Stimulated activated CD8-positive, alpha-beta memory T cell treated with anti-CD3 and anti-CD28 coated beads, Interleukin-15, amount 100 ng/mL, for 24 hours (primary cell): ENCODE results near the gene LRCH1.
A peak's percentile ranks its signal among the peaks of the same experiment; 100 is the strongest.
"Not testable (repeated sequence)": the region's sequence is repeated elsewhere in the genome, so short reads cannot be mapped to it uniquely, and the experiment has no call there.

Experiments used
- DNase-seq: peaks from one replicate; pipeline ENCODE4 v3.0.0-alpha.2; 2020; ENCODE audit warnings: low read depth

Gene LRCH1, protein sequence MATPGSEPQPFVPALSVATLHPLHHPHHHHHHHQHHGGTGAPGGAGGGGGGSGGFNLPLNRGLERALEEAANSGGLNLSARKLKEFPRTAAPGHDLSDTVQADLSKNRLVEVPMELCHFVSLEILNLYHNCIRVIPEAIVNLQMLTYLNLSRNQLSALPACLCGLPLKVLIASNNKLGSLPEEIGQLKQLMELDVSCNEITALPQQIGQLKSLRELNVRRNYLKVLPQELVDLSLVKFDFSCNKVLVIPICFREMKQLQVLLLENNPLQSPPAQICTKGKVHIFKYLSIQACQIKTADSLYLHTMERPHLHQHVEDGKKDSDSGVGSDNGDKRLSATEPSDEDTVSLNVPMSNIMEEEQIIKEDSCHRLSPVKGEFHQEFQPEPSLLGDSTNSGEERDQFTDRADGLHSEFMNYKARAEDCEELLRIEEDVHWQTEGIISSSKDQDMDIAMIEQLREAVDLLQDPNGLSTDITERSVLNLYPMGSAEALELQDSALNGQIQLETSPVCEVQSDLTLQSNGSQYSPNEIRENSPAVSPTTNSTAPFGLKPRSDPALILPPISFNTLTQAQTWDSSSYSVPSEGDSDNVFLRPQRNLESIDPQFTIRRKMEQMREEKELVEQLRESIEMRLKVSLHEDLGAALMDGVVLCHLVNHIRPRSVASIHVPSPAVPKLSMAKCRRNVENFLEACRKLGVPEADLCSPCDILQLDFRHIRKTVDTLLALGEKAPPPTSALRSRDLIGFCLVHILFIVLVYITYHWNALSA

DNA sequence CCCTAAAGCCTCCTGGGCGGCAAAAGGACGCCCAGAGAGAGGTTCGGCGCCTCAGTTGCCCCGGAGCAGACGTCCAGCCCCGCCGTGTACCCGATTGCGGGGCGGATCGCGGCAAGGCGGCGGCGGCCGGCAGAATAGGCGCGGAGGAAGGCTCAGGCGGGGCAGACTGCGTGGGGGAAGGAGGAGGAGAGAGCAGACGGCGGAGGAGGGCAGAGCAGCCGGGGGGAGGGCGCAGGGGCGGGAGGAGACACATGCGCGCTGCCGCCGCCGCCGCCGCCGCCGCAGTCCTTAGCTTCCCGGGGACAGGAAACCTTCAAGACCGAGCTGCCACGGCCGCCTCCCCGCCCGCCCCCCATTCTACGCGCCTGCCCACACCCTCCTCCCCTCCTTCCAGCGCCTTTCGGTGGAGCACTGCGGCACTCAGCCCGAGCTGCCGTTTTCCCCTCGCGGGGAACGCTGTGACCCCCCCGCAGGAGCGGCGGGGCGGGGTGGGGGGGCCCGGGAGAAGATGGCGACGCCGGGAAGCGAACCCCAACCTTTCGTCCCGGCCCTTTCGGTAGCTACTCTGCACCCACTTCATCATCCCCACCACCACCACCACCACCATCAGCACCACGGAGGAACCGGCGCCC lies at the start of gene LRCH1:
Gene LRCH1 (plus strand): TSS at position 282 of the 632 bp plus-strand sequence. CDS start 227 bp downstream, at position 509.
- peak; percentile 62 for DNase-seq

DNA sequence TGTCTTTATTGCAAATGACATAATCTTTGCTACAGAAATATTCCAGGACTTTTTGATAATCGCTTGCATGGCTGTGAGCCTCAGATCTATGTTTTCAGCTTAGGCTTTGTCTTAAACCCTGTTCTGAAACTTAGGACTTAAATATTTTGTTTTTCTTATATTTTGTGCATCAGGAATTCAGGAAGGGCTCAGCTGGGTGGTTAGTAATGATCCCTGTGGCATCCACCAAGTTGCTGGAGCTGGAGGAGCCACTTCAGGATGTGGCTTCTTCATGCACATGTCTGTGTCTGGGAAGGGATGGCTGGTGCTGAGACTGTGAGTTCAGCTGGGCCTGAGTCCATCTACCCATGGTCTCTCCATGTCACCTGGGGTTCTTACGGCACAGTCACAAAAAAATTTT lies 48.9 kb upstream of the LRCH1 start:
- DNase-seq: no peak

DNA sequence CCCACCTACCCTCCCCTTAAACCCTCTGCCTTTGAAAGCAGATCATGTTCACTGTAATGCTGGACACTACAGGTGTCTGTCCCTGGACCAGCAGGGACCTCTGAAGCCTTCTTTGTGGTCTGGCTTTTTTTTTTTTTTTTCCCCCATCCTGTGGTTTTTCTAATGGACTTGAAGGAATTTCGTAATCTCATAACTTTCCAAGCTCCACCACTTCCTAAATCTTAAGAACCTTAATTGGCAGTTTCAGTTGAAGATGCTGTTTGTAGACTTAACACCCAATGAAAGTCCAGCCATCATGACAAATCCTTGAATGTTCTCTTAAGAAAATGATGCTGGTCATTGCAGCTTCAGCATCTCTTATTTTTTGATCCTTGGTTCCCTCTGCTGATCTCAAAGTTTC lies 45.0 kb upstream of the LRCH1 start:
- DNase-seq: no peak

DNA sequence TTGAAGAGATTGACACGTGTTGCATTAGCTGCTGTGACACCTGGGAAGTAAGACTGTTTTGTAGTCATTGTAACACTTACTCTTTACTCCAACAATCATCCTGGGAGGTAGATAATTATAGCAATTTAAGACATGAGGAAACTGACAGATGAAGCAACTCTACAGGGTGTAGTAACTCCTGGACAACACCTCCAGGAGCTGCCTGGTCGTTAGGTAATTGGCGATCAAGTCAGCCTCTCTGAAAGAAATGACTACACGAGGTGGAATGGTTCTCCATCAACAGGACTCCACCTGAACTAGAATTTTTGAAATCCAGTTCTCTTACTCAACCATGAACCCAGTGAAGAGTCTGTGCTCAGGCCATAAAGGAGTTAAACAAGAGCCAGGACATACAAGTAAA lies 43.0 kb upstream of the LRCH1 start:
- DNase-seq: no peak

DNA sequence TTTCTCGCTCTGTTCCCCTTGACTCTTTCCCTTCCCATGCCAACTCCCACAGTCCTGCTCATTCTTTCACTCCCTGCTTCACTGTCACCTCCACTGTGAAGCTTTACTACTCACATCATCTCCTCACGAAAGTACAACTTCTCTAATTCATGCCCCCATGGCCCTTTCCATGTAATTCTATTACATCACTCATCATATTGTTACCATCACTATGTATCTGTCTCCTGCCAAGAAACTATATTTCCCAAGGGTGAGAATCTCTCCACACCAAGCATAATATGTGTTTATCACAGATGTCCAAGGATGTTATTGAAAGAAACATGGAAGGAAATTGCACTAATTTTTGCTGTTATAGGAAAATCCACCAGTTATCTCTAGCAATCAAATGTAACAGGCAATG lies 37.2 kb upstream of the LRCH1 start:
- DNase-seq: no peak

DNA sequence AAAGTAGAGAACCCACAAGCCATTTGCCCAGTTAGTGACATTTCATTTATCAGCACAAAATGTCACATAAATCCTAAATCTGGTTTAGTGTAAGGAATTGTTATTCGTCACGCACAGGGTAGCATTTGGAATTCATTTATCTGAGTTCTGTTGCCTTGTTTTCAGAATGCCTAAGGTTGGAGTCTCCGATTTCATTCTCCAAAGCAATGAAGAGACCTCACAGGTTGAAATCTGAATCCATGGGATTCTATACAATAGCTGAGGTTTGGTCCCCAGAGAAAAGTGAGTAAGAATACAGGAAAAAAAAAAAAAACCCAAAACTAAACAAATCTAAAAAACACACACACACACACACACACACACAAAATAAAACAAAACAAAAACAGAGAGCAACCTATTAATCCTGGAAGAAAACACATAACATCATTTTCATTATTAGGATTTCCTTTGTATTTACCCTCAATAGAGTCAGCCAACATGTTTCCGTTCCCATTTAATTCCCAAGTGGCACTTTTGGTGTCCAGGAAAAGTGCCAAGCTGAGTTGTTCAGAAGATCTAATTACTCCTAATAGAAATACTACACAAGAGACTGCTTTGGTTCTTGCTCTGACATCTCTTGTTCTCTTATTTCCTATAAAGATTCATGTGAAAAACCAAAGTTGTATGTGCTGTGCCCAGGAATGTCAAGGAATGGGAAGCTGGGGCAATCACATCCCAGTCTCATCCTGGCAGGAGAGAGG lies 36.2 kb upstream of the LRCH1 start:
- no peak for DNase-seq

DNA sequence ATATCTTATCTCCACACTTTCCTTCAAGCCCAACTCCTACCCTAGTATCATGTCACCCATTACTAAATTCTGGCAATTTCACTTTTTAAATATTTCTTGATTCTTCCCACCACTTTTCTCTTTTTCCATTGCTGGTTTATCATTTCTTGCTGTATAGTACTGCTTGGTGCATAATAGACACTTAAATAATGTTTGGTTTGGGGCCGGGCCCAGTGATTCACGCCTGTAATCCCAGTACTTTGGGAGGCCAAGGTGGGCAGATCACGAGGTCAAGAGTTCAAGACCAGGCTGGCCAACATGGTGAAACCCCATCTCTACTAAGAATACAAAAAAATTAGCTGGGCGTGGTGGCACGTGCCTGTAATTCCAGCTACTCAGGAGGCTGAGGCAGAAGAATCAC lies 35.2 kb upstream of the LRCH1 start:
- DNase-seq: not testable (repeated sequence)

DNA sequence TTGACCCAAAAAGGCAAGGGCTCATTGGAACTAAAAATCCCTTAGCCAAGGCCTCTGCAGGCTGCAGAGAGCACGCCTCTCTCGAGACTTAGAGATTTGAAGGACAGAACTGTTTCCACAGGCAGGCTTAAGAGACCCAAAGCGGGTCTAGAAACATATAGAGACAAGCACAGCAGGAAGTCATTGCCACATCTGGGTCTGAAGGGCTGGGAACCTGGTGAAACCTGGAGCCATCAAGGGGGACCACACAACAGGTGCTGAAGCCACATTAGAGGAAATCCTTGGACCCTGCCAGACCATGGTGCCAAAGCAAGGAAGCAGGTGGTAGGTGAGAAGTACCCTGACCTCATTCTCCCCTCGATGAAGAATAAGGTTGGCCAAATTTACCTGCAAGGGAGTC lies 33.8 kb upstream of the LRCH1 start:
- no peak for DNase-seq

DNA sequence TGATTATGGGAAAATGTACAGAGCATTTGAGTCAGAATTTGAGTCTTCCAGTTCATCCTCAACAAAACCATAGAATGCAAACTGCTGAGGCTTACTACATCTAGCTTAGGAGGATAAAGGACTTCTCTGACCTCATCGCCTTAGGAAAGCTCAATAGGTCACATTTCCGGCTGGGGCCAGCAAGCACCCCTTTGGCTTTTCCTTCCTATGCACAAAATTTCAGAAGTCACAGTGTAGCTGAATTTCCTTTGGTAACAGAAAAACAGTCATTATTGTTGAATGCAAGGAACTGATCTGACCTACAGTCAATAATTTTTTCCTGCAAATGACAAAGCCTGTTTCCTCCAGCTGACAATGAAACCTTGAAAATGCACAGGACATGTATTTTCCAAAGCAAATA lies 32.8 kb upstream of the LRCH1 start:
- DNase-seq: no peak

DNA sequence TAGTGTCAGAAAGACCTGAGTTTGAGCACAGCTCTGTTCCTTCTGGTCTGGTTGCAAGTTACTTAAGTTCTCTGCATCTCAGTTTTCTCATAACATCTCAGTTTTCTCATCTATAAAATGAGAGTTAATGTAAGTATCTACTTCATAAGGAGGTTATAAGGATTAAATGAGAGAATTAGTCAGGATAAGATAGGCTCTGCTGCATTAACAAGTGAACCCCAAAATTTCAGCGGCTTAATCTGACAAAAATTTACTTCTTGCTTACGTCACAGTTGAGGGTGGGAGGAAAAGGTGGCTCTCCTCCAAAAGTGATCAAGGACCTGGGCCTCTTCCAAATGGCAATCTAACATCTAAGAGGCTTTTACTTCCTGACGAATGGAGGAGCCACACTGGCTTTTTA lies 31.5 kb upstream of the LRCH1 start:
- DNase-seq: no peak

DNA sequence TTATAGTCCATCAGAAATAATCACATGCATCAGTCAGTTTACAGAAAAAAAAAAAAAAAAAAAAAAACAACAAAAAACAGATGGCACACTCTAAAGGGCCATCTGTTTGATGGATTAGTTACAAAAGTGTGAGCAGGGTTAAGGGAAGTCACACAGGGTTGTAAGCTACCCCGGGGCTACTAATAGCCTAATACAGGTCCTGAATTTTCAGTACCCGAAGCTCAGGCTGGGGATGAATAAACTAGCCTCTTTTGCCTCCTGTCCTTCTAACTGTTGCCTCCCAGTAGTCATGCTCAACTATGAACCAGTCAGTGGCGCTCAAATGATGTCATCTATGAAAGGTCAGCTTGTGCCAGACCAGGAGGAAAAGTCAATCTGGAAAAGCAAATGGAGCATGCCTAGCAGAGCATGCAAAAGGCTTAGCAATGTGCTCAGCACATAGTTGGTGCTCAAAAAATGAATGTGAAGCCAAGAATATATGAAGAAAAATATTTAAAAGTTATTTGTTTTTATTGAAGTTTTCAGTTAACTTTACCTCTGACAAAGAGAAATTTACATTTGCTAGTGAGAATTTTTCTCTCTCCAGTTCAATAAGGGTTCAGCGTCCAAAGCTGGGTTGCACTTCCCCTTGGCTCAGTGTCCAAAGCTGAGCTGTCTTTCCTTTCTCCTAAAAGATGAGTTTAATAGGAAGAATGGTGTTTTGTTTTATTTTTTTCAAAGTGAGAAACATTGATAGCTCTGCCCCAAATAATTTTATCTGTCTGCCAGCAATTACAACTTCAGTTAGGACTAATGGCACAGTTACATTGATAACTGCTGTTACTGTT lies 30.8 kb upstream of the LRCH1 start:
- DNase-seq: no peak

DNA sequence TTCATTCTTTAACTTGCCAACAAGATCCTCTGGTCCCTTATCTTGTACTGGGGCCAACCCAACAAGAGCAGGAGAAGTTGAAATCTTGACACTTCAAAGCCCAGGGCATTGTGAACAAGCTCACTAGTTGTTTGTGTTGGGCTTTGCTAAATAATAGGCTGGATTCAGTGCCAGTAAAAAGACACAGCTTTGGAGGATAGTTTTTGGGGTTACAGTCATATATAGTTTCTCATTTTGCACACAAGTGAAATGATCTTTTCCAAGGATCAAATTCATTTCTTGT lies 30.3 kb upstream of the LRCH1 start:
- no peak for DNase-seq

DNA sequence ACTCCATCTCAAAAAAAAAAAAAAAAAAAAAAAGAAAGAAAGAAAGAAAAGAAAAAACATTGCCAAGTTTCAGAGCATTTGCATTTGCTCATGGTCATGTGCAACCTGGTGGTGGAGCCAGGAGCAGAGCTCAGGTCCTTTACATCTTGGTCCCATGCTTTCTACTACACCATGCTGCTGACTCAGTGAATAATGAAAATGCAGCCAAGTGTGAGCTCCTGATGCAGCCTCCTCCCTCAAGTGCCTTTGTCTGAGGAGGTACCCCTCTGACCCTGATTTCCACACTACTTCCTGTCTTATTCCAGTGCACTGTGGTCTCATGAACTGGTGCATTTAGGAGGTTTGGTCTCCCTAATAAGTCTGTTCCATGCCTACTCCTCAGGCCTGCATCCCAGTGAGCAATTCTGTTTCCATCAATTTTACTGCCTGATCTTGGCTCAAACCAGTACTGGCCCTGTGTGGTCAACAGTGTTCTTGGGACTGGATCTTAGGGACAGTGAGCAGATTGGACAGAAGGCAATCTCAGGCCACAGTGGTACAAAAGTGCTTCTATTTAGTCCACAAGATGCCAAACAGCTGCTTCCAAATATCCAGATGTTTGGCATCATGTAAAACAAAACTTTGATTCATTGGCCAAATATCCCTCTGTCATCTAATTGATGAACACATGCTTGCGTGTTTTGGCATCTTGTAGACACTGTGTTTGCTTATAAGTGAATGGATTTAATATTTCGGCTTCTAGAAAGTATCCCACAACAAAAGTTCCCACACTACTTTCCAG lies 28.8 kb upstream of the LRCH1 start:
- DNase-seq: no peak

DNA sequence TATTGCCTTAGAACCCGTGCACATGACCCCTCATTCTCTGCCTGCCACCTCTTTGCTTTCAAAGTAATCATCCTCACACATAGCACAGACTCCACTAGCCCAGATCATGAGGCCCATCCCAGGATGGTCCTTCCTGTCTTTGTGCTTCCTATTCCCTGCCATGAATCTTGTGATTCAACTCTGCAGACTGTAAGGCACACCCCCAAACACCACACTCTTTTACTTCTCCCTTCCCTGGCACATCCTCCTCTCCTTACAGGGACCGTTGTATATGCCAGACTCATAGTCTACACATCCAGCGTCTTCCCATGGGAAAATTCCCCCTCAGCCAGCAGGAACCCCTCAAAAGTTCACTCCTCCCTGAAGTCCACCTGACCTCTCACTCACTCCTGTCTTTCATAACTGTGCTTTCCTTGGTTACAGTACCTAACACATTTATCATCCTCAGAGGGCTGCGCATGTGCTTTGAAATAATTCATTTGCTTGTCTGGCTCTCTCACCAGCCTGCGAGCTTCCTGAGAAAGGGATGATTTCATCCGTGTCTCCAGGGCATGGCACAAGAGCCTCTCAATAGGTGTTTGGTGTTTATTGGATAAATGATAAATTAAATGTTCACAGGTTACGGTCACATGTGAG lies 26.8 kb upstream of the LRCH1 start:
- no peak for DNase-seq

DNA sequence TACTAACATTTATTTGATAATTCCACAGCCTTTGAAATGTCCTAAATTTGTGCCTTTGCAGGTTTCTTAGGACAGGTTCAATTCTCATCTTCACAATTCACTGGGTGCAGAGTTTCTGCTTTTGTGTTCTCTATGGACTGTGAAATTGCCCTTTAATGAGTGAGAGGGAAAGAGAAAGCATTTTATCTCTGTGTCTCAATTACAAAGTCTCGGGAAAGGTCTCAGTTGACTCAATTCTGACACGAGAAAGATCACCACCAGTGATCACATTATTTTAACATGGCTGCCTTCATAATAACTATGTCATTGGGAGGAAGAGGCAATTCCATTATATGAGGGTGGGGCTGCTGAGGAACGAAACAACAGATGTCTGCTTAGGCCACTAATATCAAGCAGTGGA lies 26.2 kb upstream of the LRCH1 start:
- DNase-seq: no peak

DNA sequence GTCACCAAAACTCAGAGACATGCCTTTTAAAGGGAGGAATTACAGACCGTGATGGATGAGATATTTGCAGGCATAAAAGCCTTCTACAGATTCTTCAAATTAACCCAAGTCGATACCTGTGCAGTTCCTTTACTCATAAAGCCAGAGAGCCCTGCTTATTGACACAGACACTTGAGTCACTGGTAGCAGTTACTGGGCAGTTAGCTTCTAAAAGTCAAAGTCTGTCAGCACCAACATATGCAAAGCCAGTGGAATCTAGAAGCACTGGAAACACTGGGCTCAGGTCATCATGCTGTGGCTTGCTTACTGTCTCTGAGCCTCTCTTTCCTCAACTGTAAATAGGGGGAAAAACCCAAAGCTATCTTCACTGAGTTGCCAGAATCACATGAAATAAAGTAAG lies 25.7 kb upstream of the LRCH1 start:
- no peak for DNase-seq

DNA sequence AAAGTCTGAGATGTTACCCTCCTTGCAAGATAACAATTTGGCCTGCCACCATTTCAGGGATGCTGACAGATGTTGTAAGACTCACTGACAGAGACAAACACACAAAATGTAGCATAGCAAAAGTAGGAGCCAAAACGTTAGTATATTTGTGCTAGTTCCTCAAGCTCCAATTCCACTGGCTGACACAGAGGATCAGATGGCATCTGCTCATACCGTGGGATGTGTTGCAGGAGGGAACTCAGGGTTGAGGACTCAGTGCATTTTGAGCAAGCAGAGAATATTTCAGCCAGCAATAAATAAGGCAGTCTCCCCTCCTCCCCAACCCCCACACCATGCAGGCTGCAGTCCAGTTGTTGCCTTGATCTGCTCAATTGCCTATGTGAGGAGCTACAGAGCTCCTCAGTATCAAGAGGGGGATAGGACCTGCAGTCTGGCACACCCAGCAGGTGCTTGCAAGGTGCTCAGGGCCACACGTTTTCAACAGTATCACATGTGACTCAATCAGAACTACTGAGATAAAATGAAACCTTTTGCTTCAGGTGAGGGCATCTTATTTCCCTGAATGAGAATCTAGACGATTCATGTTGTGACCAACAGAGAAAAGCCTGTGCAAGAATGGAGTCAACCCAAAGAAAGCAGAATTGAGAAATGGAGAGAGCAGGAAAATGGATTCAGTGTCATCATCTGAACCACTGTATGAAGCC lies 23.6 kb upstream of the LRCH1 start:
- DNase-seq: no peak

DNA sequence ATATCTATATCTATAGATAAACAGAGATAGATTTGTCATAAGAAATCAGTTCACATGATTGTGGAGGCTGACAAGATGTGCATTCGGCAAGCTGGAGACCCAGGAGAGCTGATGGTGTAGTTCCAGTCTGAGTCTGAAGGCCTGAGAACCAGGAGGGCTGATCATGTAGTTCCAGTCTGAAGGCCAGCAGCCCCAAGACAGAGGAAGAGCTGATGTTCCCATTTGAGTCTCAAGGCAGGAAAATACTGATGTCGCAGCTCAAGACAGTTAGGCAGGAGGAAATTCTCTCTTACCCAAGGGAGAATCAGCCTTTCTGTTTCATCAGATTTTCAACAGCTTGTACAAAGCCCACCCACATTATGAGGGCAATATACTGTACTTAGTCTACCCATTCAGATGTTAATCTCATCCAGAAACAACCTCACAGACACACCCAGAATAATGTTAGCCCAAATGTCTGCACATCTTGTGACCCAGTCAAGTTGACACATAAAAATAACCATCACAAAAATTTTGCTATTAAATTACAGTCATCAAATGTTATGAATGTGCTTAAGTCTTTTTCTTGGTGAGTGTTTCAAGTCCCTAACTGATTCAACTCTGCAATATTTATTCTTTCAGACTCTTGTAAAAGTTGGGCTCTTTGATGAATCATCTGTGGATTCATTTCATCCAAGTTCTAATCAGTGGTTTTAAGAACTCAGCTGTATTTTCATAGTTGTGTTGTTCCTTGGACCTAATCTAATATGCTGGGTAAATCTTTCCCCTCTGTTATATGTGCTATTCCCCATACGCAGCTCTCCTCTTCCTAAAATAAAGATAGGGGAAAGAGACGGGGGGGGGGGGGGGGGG lies 22.7 kb upstream of the LRCH1 start:
- no peak for DNase-seq

DNA sequence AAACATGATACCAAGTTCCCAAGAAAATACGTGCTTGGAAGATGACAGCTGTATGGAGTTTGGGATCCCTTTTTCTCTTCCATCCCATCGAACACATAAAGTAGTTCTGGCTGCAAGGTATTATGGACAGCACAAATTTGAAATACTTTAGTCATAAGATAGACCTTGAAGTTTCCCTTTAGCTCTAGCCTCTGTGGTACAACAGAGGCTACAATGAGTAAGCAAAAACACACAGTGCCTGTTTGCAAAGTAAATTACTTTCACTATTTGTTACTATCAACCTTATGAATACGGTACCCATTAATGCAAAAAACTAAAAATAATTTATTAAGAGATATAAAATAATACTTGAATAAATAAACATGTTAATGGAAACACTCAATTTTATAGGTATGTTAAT lies 21.0 kb upstream of the LRCH1 start:
- DNase-seq: no peak
